Liver (tissue), 9 donors: ENCODE measurements around the gene FDX1. TPM values are rescaled to one million over a fixed set of nuclear protein-coding genes. Genes with fewer than 3 reads are reported as not detected.

ENCODE experiments used
- DNase-seq: peaks from one replicate; pipeline ENCODE4 v3.0.0-alpha.2; 2017; ENCODE audit warnings: low spot score
- H3K27ac ChIP-seq, 2 donors: one replicate each; pipeline ENCODE4 v1.7.0; 2013; ENCODE audit warnings: inconsistent platforms in 2 of 2, low read length in 2 of 2, control low read depth in 1 of 2, low read depth in 1 of 2, mild to moderate bottlenecking in 1 of 2
- H3K27me3 ChIP-seq, 4 donors: one replicate each; pipeline versions ENCODE4 v1.6.1 to v1.7.0; 2013; ENCODE audit warnings: low read length in 3 of 4, inconsistent platforms in 1 of 4, mild to moderate bottlenecking in 1 of 4, moderate library complexity in 1 of 4; ENCODE audit not compliant: control insufficient read depth in 4 of 4, insufficient read depth in 4 of 4
- H3K36me3 ChIP-seq, 4 donors: one replicate each; pipeline versions ENCODE4 v1.6.1 to v1.7.0; 2013; ENCODE audit warnings: low read length in 3 of 4, mild to moderate bottlenecking in 3 of 4, low read depth in 1 of 4, moderate library complexity in 1 of 4; ENCODE audit not compliant: control insufficient read depth in 4 of 4, insufficient read depth in 3 of 4
- H3K4me1 ChIP-seq, 4 donors: one replicate each; pipeline versions ENCODE4 v1.6.1 to v1.7.0; 2013; ENCODE audit warnings: low read length in 3 of 4, mild to moderate bottlenecking in 3 of 4, moderate library complexity in 1 of 4; ENCODE audit not compliant: control insufficient read depth in 4 of 4, insufficient read depth in 4 of 4
- H3K4me3 ChIP-seq, 3 donors: one replicate each; pipeline versions ENCODE4 v1.6.1 to v1.7.0; 2013; ENCODE audit warnings: low read length in 3 of 3, control low read depth in 1 of 3, low read depth in 1 of 3, mild to moderate bottlenecking in 1 of 3
- H3K9ac ChIP-seq, 2 donors: one replicate each; pipeline ENCODE4 v1.7.0; 2013; ENCODE audit warnings: low read length in 2 of 2, mild to moderate bottlenecking in 2 of 2, moderate library complexity in 2 of 2, control low read depth in 1 of 2, low read depth in 1 of 2
- H3K9me3 ChIP-seq, 4 donors: one replicate each; pipeline versions ENCODE4 v1.6.1 to v1.7.0; 2013; ENCODE audit warnings: low read length in 3 of 4; ENCODE audit not compliant: control insufficient read depth in 4 of 4
- CTCF ChIP-seq: fragments of 150-350 bp; IDR thresholded peaks from 2 replicates; pipeline ENCODE4 v1.5.1; 2017; ENCODE audit warnings: improper control_type of control experiment, low read depth, low read length; ENCODE audit not compliant: missing input control
- EGR1 ChIP-seq, 2 donors: IDR thresholded peaks; 2 replicates each; pipeline ENCODE4 v1.6.1; 2016 to 2018; ENCODE audit warnings: antibody characterized with exemption in 2 of 2, low read depth in 2 of 2
- FOXA1 ChIP-seq: IDR thresholded peaks from 2 replicates; pipeline ENCODE4 v1.6.1; 2016; ENCODE audit warnings: antibody characterized with exemption
- FOXA2 ChIP-seq: IDR thresholded peaks from 2 replicates; pipeline ENCODE4 v1.6.1; 2016; ENCODE audit warnings: antibody characterized with exemption
- GABPA ChIP-seq, 2 donors: IDR thresholded peaks in 1 of 2; conservative IDR thresholded peaks in 1 of 2; 2 replicates each; pipeline ENCODE4 v1.6.1; 2016; ENCODE audit warnings: antibody characterized with exemption in 2 of 2, mild to moderate bottlenecking in 1 of 2, moderate library complexity in 1 of 2
- HNF4G ChIP-seq: IDR thresholded peaks from 2 replicates; pipeline ENCODE4 v1.6.1; 2016; ENCODE audit warnings: antibody characterized with exemption
- JUND ChIP-seq, 2 donors: IDR thresholded peaks; 2 replicates each; pipeline ENCODE4 v1.6.1; 2016; ENCODE audit warnings: antibody characterized with exemption in 2 of 2
- MAX ChIP-seq: IDR thresholded peaks from 2 replicates; pipeline ENCODE4 v1.6.1; 2016; ENCODE audit warnings: antibody characterized with exemption
- NR2F2 ChIP-seq: IDR thresholded peaks from 2 replicates; pipeline ENCODE4 v1.6.1; 2016; ENCODE audit warnings: antibody characterized with exemption
- RAD21 ChIP-seq, 2 donors: IDR thresholded peaks; 2 replicates each; pipeline ENCODE4 v1.6.1; 2016; ENCODE audit warnings: antibody characterized with exemption in 2 of 2, mild to moderate bottlenecking in 2 of 2
- SP1 ChIP-seq: IDR thresholded peaks from 2 replicates; pipeline ENCODE4 v1.6.1; 2018; ENCODE audit warnings: antibody characterized with exemption, mild to moderate bottlenecking
- TAF1 ChIP-seq: conservative IDR thresholded peaks from 2 replicates; pipeline ENCODE4 v1.6.1; 2016; ENCODE audit warnings: antibody characterized with exemption, mild to moderate bottlenecking
- YY1 ChIP-seq: IDR thresholded peaks from 2 replicates; pipeline ENCODE4 v1.6.1; 2016; ENCODE audit warnings: antibody characterized with exemption, mild to moderate bottlenecking
- ZBTB33 ChIP-seq: IDR thresholded peaks from 2 replicates; pipeline ENCODE4 v1.6.1; 2016; ENCODE audit warnings: antibody characterized with exemption
- WGBS: extraction: QIAGEN DNeasy Blood & Tissue Kit; methylation state at CpG from one replicate; pipeline ENCODE4 v1.1.7; 2013; 5-methylcytosine and 5-hydroxymethylcytosine counted together
- polyA plus RNA-seq, 2 donors: library from polyadenylated mRNA; stranded (reverse) in 1 of 2; unstranded in 1 of 2; fragments of 200-250 nt in 1 of 2; fragments of >200 nt in 1 of 2; fragmentation: Nextera tagmentation in 1 of 2; extraction: Ambion mirVana in 1 of 2; gene quantifications; one replicate each; pipeline versions ENCODE4 v1.2.1 to v1.2.3, GENCODE V29; 2013 to 2015
- total RNA-seq, 2 donors: library from RNA; depleted of rRNA; stranded (reverse); fragments of >200 nt; gene quantifications; one replicate each; pipeline ENCODE4 v1.2.3, GENCODE V29; 2014
- donor health status: healthy.
- donor health status: healthy.
- donor health status: healthy.
- donor health status: healthy.
- donor health status: healthy.

FDX1 gene
- total and polyA plus RNA-seq, 4 donors = 6.8 to 28.8 (median 17.1) TPM

GRCh38 chr11:110491577-110492320, 62.0 kb downstream of the FDX1 start:
- Histone ChIP-seq H3K36me3 (no peaks in the 10 kb centered on the region), H3K4me3 (no peak overlapping the region), H3K27ac (no peak overlapping the region), H3K9ac (no peak overlapping the region), H3K9me3 (no peaks in the 10 kb centered on the region), H3K4me1 (no peaks in the 10 kb centered on the region), H3K27me3 (no peaks in the 10 kb centered on the region)
- WGBS = 92% methylated on average over 7 of the region's 7 CpGs
- DNase-seq = no peak
- TF ChIP-seq ZBTB33 = no peak
- no peak for TF ChIP-seq MAX
- no peak for TF ChIP-seq TAF1
- no peak for TF ChIP-seq NR2F2
- TF ChIP-seq JUND (IDR thresholded peaks at IDR 0.05) = no peak
- TF ChIP-seq EGR1 (IDR thresholded peaks at IDR 0.05; ENCODE audit: low read depth in 2 of 2) = no peak
- no peak for TF ChIP-seq SP1
- no peak for TF ChIP-seq RAD21 (IDR thresholded peaks at IDR 0.05)
- TF ChIP-seq GABPA (IDR thresholded peaks at IDR 0.05 in 1 of 2, conservative IDR thresholded peaks at IDR 0.05 in 1 of 2) = no peak
- no peak for TF ChIP-seq CTCF
- no peak for TF ChIP-seq FOXA1
- no peak for TF ChIP-seq YY1

GRCh38 chr11:110492321-110492685, 62.6 kb downstream of the FDX1 start:
- Histone ChIP-seq H3K9me3 (no peaks in the 10 kb centered on the region), H3K27me3 (no peaks in the 10 kb centered on the region), H3K4me3 (no peak overlapping the region), H3K9ac (no peak overlapping the region), H3K4me1 (no peaks in the 10 kb centered on the region), H3K36me3 (no peaks in the 10 kb centered on the region), H3K27ac (no peak overlapping the region)
- TF ChIP-seq CTCF (no peak), YY1 (no peak), FOXA1 (no peak), SP1 (no peak), TAF1 (no peak), ZBTB33 (no peak), HNF4G (no peak), EGR1 (IDR thresholded peaks at IDR 0.05; ENCODE audit: low read depth in 2 of 2) (no peak), FOXA2 (no peak), JUND (IDR thresholded peaks at IDR 0.05) (no peak)
- DNase-seq = no peak
- 83% methylated on average over 1 of the region's 1 CpG for WGBS
